Fibroblast of mammary gland (primary cell): ENCODE measurements around the gene CIBAR2.

Experiments used
- DNase-seq: peaks from one replicate; pipeline ENCODE4 v3.0.0-alpha.2; 2010; ENCODE audit warnings: low read depth
- H3K4me3 ChIP-seq: 2 replicates; pipeline ENCODE4 v1.5.1; 2011; ENCODE audit warnings: low read depth, mild to moderate bottlenecking, low read length, moderate library complexity; ENCODE audit not compliant: control insufficient read depth
- TF ChIP-seq, protein P1 (sequence below): conservative IDR thresholded peaks from 2 replicates; pipeline ENCODE4 v1.5.1; 2011; ENCODE audit warnings: low read depth, low read length, inconsistent platforms; ENCODE audit not compliant: control insufficient read depth, insufficient read depth

The CIBAR2 gene

DNA sequence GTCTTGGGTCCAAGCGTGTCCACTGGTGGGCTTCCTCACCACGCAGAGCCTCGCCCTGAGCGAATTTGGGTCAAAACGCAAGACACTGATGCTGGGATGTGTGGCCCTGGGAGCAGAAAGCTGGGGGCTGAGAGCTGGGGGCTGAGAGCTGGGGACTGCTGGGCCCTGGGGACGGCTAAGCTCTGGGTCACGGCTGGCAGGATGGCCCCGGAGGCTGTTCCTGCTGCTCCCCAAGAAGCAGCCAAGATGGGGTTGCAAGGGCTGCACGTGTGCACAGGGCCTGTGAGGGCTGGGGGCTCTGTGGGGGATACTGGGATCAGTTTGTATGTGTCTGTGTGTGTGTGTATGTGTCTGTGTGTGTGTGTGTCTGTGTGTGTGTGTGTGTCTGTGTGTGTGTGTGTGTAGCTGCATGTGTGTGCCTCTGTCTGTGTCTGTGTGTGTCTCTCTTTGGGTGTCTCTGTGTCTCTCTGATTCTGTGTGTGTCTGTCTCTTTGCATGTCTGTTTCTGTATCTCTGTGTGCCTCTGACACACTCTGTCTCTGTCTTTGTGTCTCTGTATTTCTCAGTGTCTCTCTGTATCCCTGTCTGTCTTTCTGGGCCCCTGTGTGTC, 38.2 kb upstream of the CIBAR2 start:
- TF ChIP-seq, protein P1, sequence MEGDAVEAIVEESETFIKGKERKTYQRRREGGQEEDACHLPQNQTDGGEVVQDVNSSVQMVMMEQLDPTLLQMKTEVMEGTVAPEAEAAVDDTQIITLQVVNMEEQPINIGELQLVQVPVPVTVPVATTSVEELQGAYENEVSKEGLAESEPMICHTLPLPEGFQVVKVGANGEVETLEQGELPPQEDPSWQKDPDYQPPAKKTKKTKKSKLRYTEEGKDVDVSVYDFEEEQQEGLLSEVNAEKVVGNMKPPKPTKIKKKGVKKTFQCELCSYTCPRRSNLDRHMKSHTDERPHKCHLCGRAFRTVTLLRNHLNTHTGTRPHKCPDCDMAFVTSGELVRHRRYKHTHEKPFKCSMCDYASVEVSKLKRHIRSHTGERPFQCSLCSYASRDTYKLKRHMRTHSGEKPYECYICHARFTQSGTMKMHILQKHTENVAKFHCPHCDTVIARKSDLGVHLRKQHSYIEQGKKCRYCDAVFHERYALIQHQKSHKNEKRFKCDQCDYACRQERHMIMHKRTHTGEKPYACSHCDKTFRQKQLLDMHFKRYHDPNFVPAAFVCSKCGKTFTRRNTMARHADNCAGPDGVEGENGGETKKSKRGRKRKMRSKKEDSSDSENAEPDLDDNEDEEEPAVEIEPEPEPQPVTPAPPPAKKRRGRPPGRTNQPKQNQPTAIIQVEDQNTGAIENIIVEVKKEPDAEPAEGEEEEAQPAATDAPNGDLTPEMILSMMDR = no peak
- H3K4me3 ChIP-seq = no peak overlapping the region
- no peak for DNase-seq

DNA sequence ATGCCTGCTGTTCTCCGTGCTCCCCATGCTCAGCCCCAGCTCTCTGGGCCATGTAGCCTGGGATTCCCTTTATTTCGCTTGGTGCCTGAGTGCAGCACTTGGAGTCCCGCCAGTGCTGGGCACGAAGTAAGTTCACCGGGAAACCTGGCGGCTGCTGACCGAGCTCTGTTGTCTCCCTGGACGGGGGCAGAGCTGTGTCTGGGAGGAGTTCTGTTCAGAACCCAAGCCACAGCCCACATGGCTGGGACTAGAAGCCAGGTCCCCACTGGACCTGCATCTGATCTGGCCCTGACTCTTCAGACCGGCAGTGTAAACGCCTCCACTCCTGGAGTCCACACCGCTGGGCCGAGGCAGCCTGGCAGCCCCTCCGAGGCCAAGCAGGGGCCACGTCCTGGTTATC, 37.5 kb upstream of the CIBAR2 start:
- no peak for DNase-seq
- H3K4me3 ChIP-seq = no peak overlapping the region
- TF ChIP-seq, protein P1 = no peak

DNA sequence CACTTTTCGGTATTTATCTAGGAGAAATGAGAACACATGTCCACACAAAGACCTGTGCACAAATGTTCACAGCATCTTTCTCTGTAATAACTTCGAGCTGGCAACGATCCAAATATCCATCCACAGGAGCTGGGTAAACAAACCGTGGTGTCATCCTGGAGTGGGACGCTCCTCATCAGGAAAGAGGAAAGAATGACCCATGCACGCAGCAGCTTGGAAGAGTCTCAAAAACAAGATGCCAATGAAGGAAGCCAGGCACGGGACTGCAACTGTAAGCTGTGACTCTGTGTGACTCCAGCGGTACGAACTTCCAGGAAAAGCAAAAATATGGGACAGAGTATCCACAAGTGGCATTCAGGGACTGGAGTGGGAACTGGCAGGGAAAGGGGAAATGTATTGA, 36.7 kb upstream of the CIBAR2 start:
- TF ChIP-seq, protein P1 = no peak
- H3K4me3 ChIP-seq = no peak overlapping the region
- peak; percentile 44 for DNase-seq

DNA sequence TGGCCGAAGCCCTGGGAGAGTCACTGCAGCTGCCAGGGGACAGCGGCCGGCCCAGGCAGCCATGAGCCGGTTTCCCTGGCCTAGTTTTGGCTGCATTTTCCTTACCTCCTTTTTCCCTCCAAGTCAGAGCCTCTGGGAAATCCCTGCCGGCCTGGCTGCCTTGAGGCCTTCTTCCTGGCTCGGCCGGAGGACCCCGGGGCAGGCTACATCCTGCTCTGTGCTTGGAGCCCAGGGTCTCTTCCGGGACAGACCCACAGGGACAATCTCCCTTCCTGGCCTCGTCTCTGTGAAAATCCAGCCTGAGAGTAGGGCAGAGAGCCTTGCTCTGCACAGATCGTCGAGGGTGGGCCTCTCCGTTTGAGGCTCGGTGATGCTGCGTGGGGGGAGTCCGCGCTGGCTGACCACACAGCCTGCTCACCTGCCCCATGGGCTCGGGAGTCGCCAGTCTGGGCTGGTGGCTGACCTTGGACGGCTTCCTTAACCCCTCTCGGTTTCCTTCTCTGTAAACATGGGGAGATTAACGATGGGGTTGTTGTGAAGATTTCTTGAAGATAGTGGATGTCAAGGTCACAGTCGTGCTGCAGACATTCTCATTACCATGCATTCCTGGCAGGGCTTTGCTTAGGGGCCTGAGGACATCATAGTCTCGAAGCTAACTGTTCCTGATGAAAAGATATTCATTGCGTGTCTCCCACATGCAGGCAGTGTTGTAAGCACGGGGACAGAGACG, 34.8 kb upstream of the CIBAR2 start:
- TF ChIP-seq, protein P1 = no peak
- no peak overlapping the region for H3K4me3 ChIP-seq
- DNase-seq = no peak

DNA sequence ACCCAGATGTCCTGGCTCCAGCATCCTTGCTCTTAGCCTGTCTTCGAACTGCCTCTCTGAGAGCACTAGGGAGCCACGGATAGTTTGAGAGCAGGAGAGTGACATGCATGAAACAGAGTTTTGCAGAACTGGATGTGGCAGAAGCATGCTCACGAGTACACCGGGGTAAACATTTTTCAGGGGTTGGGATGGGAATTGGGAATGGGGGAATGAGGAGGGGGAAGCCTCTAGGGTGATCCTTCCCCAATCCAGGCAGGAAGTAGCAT, 34.2 kb upstream of the CIBAR2 start:
- TF ChIP-seq, protein P1 = no peak
- no peak overlapping the region for H3K4me3 ChIP-seq

DNA sequence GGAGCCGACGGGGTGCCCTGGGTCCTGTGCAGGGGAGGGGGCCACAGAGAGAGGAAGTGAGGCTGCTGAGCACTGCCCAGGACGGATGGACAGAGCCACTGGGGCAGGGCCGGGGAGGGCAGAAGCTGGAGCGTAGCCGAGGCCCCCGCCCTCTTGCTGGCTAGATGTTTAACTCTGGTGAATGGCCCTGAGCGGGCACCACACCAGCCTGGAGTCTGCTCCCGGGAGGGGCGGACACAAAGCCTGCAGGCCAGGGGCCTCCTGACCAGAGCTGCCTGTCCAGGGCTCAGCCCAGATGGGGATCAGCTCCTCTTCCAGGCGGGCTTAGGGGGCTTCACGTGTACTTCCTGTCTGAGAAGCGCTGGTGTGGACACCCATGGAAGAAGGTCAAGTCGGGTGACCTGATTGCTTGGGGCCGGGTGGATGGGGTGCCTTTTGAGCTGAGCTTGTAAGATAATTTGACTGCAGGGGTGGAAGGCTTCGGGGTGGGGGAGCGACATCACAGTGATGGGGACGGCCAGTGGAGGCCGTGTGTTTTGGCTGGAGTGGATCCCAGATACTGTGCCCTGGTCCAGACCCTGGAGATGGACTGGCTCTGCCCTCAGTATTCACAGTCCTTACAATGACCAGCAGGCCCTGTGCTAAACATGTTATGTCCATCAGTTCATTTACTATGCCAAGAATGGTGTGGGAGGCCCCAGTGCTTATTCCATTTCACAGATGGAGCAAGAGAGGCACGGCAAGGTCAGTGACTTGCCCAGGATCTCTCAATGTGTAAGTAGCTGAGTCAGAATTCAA, 33.7 kb upstream of the CIBAR2 start:
- no peak overlapping the region for H3K4me3 ChIP-seq
- TF ChIP-seq, protein P1 = no peak
- peak; percentile 39 for DNase-seq

More for the DNA sequence above, 34.2 kb upstream of the CIBAR2 start:
- DNase-seq = no peak
